Stimulated activated CD4-positive, alpha-beta T cell treated with anti-CD3 and anti-CD28 coated beads, Interleukin-12 subunit alpha, Interleukin-12 subunit beta, amount 100 ng/mL, for 24 hours (primary cell): ENCODE results near the gene SMARCD3.

ENCODE experiments used
- DNase-seq, 2 experiments: peaks; one replicate each; pipeline ENCODE4 v3.0.0-alpha.2; 2020; ENCODE audit warnings: low read depth in 2 of 2

Gene SMARCD3

DNA sequence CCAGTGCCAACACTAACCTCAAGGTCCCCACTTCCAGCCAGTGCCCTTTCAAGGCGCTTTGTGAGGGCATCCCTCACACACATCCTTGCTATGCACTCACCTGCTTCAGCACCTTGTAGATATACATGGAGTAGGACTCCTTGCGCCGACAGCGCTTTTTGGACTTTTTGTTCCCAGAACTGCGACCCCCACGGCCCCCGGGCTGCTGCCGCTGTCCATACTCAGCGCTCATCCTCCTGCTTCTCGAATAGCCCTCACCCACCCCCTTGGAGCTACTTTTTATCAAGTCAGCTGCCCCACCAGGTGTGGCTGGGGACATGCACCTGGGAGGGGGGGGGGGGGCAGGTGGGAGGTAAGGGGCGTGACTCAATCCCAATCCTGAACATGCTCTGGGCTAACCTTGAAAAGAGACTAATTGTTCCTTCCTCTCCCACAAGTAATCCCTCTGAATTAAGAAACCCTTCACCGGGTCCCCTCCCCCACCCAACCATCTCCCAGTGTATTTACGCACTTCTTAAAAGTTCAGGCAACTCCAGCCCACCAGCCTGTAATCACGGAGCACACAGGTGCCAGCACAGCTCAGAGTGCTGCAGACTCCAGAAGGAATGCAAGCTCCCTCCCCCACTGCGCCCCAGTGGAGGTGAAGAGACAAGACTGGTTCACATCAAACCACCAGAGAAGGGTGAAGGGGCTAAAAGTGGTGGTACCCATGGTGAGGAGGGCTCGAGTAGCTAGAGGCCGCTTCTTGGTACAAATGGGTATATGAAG, 38.2 kb downstream of the SMARCD3 start, which contains the start of gene H2BK1:
TSS of gene H2BK1 (minus strand) at position 402 of the 768 bp plus-strand sequence. CDS start at position 232, 170 bp downstream.
- DNase-seq = no peak

GRCh38 chr7:151209588-151209987, 38.9 kb downstream of the SMARCD3 start:
- DNase-seq = no peak

- DNase-seq = no peak
Observed at GRCh38 chr7:151208253-151208862, 40.1 kb downstream of the SMARCD3 start.

DNA sequence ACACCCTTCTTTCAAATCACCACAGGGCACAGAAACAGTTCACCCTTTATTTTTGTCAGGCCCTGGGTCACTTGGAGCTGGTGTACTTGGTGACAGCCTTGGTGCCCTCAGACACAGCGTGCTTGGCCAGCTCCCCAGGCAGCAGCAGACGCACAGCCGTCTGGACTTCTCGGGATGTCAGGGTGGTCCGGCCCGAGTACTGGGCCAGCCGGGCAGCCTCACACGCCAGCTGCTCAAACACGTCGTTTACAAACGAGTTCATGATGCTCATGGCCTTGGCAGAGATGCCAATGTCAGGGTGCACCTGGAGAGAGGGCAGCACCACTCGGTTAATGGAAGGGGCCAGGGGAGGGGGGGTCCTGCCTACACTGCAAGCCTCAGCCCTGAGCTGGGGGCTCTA, 40.7 kb downstream of the SMARCD3 start:
- no peak for DNase-seq

- no peak for DNase-seq
Observed at GRCh38 chr7:151207315-151207714, 41.2 kb downstream of the SMARCD3 start.

- no peak for DNase-seq
Observed at GRCh38 chr7:151206914-151207313, 41.6 kb downstream of the SMARCD3 start.

DNA sequence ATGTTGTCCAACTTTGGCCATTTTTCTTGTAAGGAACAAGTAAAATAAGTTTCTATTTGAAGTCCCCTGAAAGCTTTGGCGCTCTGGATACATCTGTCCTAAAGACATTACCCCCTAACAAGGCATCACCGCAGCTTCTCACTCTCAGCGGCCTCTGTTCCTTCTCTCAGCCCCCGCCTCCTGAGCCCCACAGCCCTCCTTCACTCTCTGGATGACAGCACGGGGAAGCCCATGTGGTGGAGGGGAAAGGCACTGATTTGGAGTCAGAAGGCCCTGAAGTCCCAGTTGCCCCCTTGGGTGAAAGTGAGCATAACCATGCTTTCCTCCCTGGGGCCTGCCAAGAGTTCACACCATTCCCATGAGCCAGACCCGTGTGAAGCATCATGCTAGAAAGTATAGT, 42.8 kb downstream of the SMARCD3 start:
- DNase-seq = no peak

GRCh38 chr7:151204383-151205032, 44.0 kb downstream of the SMARCD3 start:
- DNase-seq = no peak

- no peak for DNase-seq
Observed at GRCh38 chr7:151202836-151203235, 45.7 kb downstream of the SMARCD3 start.

- DNase-seq = no peak
Observed at GRCh38 chr7:151201751-151202150, 46.7 kb downstream of the SMARCD3 start.

DNA sequence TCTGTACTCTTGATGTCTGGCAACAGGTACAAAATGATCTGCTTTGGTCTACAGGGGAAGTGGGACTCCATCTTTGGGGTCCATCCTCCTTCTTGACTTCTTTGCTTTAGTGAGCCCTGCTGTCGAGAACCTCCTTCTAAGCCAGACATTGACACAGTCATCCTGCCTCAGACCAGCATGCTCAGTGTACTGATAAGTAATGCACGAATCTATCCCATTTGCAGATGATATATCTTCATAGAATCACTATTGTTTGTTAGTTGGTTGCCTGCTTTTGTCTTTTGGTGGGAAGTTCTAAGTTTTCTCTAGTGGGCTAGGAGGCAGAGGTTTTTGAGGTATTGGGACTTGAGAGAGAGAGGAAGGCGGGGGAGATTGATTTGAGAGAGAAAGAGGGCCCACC, 47.1 kb downstream of the SMARCD3 start:
- DNase-seq = no peak

GRCh38 chr7:151198945-151199848, 49.3 kb downstream of the SMARCD3 start:
- DNase-seq = no peak

GRCh38 chr7:151197932-151198331, 50.6 kb downstream of the SMARCD3 start:
- DNase-seq = no peak

DNA sequence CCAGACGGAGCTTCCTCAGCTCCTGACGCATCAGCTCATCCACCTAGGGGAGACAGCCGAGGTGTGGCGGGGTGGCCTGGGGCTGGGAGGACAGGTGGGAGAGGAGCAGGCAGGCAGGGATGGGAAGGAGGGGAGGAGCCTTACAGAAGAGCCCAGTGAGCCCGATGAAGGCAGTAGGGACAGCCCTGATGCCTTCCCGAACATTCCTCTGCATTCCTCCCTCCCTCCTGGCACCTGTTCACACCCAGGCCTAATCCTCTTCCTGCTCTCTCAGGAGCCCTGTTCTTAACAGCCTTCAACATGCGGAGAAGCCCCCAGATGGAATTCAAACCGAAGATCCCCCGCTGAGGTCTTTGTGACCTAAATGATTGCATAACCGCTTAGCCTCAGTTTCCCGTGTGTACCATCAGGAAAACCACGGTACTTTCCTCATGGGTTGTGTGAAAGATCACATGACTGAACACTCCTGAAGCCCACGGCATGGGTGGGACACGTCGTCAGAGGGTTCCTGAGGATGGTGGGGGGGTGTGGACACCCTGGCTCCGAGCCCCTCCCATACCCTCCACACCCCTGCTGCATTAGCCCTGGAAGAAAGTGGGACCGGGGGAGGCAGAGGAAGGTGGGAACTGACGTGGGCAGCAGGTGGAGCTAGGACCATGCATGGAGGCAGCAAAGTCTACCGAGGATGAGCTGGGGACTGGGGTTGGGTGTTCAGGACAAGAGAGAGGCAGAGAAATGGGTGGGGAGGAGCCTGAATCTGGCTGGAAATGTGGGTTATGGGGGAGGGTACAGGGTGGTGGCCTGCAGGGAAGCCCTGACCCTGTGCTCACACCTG, 52.7 kb downstream of the SMARCD3 start:
- DNase-seq = no peak

DNA sequence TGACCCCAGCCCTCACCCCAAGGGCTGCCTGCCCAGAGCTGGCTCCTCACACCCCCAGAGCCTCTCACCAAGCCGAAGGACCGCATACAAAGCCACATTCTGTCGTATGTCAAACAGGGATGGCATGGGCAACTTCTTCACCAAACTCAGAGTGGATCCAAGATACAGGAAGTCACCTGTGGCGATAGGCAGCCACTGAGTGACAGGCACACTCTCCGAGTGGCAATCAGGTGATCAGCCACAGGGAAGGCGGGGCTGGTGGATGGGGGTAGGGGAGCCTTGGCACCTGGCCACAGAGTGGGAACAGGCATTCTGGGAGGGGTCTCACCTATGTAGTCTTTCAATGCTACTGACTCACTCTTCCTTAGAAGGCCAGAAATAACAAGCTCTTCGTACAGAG, 54.3 kb downstream of the SMARCD3 start:
- DNase-seq = no peak

DNA sequence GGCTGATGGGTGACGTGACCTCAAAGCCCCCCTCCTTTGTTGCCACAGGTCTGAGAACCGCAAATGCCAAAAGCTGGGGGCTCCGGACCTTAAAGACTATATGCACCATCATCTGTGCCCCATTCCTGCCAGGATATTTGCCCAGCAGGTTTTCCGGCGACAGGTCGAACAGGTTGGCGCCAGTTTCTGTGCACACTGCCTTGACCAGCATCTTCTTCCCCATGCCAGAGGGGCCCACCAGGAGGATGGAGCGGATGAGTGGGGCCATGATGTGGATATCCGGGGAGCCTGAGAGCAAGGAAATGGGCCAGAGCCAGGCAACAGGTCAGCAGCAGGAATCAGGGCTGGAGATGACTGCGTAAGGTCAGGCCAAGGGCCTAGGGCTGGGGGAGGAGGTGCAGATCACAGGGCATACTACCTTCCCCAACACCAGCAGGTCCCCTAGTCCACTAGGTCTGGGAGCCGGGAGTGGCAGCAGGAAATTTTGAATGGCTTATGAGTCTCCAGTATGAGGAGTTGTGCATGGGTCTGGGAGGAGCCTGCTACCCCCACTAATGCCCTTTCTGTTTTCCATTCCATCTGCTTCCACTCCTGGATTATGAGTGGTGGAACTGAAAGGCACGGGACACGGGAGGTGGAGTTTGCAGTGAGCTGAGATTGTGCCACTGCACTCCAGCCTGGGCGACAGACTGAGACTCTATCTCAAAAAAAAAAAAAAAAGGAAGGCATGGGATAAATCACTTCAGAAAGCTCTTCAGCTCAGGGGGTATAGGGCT, 55.1 kb downstream of the SMARCD3 start:
- no peak for DNase-seq

- no peak for DNase-seq
Observed at GRCh38 chr7:151192002-151192539, 56.4 kb downstream of the SMARCD3 start.

GRCh38 chr7:151191544-151191943, 57.0 kb downstream of the SMARCD3 start:
- DNase-seq = no peak

- DNase-seq = no peak
Observed at GRCh38 chr7:151189038-151189437, 59.5 kb downstream of the SMARCD3 start.
